SH-SY5Y (cell line): ENCODE results near the gene TRPV5.

Experiments
- GATA2 ChIP-seq: IDR thresholded peaks from 2 replicates; pipeline ENCODE4 v1.6.1; 2011; ENCODE audit warnings: mild to moderate bottlenecking, low read depth, low read length
- GATA3 ChIP-seq: IDR thresholded peaks from 2 replicates; pipeline ENCODE4 v1.6.1; 2011; ENCODE audit warnings: low read depth, mild to moderate bottlenecking, low read length, moderate library complexity

GRCh38 chr7:142868188-142868985 is 65.2 kb downstream of the TRPV5 start:
- no peak for TF ChIP-seq GATA2
- no peak for TF ChIP-seq GATA3
